SK-N-MC (cell line): Measurements from ENCODE around the gene APOBEC3B.

ENCODE experiments used
- EZH2 ChIP-seq: fragments of 200-600 bp; sonication (generic); IDR thresholded peaks from one replicate; pipeline ENCODE4 v1.6.1; 2017; ENCODE audit warnings: antibody characterized with exemption
- POLR2AphosphoS5 ChIP-seq: IDR thresholded peaks from 2 replicates; pipeline ENCODE4 v1.6.1; 2012; ENCODE audit warnings: mild to moderate bottlenecking, low read depth, low read length, borderline replicate concordance

DNA sequence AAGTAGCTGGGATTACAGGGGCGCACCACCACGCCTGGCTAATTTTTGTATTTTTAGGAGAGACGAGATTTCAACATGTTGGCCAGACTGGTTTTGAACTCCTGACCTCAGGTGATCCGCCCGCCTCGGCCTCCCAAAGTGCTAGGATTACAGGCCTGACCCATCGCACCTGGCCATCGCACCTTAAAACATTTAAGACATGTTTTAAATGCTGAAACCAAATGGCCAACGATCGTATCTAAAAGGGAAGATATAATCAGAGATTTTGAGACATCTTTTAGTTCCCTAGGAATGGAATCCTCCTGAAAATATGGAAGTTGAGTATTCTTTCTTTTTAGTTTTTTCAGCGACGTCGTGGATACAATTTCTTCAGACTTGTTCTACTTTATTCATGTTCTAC is 46.5 kb upstream of the APOBEC3B start:
- no peak for TF ChIP-seq POLR2AphosphoS5
- TF ChIP-seq EZH2, result no peak
